HepG2 (cell line): ENCODE data around the gene OR13C4. TPM values are rescaled to one million over a fixed set of nuclear protein-coding genes. Genes with fewer than 3 reads are reported as not detected.

ENCODE experiments used
- ATAC-seq: fragments of 200-7000 bp; cut with Tn5 transposase; 3 replicates; pipeline ENCODE4 v1.9.1; 2020; ENCODE audit warnings: mild to moderate bottlenecking, moderate library complexity
- BruUV-seq: library from RNA; stranded (reverse); fragments of 400-500 nt; replicated peaks from 2 replicates; lab custom pipeline; 2021; lab: Mats Ljungman, UMichigan
- CTCF ChIA-PET: fragments of 300-600 bp; formaldehyde crosslinking; extraction: SDS; loops from one replicate; lab custom pipeline; 2021; ENCODE audit warnings: low total read pairs, inconsistent platforms, low intra/inter-chr PET ratio; lab: Yijun Ruan, JAX
- POLR2A ChIA-PET: fragments of 350-600 bp; sonication (Branson Sonifier 250); formaldehyde crosslinking; loops from one replicate; lab custom pipeline; 2020; ENCODE audit warnings: antibody characterized with exemption, inconsistent platforms; lab: Yijun Ruan, JAX
- DNase-seq: peaks from one replicate; pipeline ENCODE4 v3.0.0-alpha.2; 2015; ENCODE audit warnings: low spot score
- FAIRE-seq: peaks from 3 replicates; lab custom pipeline; 2011; peaks lifted over from hg19 to GRCh38; lab: Jason Lieb, UNC
- H2AFZ ChIP-seq: one replicate; pipeline ENCODE4 v1.6.1; 2011; ENCODE audit warnings: low read length, inconsistent platforms
- H3K27ac ChIP-seq: fragments of 300-600 bp; 3 replicates; pipeline ENCODE4 v1.8.0; 2011; ENCODE audit warnings: mixed run types, mild to moderate bottlenecking, mixed read lengths, low read length, inconsistent platforms; ENCODE audit not compliant: insufficient read depth; ENCODE audit errors: extremely low read length
- H3K27me3 ChIP-seq, 2 experiments: fragments of 200-600 bp in 1 of 2; 2 replicates in 1 of 2; 3 replicates in 1 of 2; pipeline versions ENCODE4 v1.6.0 to v1.8.0; 2011; ENCODE audit warnings: low read length in 2 of 2, mild to moderate bottlenecking in 2 of 2, moderate library complexity in 2 of 2, inconsistent platforms in 1 of 2; ENCODE audit not compliant: insufficient read depth in 2 of 2, control insufficient read depth in 1 of 2
- H3K36me3 ChIP-seq, 2 experiments: fragments of 200-600 bp in 1 of 2; replicated peaks in 1 of 2; 2 replicates in 1 of 2; 3 replicates in 1 of 2; pipeline versions ENCODE4 v1.5.1 to v1.8.0; 2011; ENCODE audit warnings: low read length in 2 of 2, inconsistent platforms in 1 of 2; ENCODE audit not compliant: insufficient read depth in 2 of 2, control insufficient read depth in 1 of 2
- H3K4me1 ChIP-seq: 2 replicates; pipeline ENCODE4 v1.5.1; 2012; ENCODE audit warnings: low read length, inconsistent platforms; ENCODE audit not compliant: insufficient read depth
- H3K4me2 ChIP-seq: 2 replicates; pipeline ENCODE4 v1.6.0; 2011; ENCODE audit warnings: low read depth, low read length, inconsistent platforms
- H3K4me3 ChIP-seq, 3 experiments: fragments of 200-600 bp in 1 of 3; sonication (generic), shearing (Covaris generic) in 1 of 3; replicated peaks in 1 of 3; 2 replicates each; pipeline ENCODE4 v1.5.1; 2011 to 2016; ENCODE audit warnings: low read length in 3 of 3, inconsistent platforms in 2 of 3, low read depth in 2 of 3, mild to moderate bottlenecking in 2 of 3, control low read depth in 1 of 3, mixed read lengths in 1 of 3; ENCODE audit not compliant: insufficient read depth in 1 of 3
- H3K79me2 ChIP-seq: one replicate; pipeline ENCODE4 v1.6.1; 2011; ENCODE audit warnings: low read length, inconsistent platforms; ENCODE audit not compliant: insufficient read depth
- H3K9ac ChIP-seq: 2 replicates; pipeline ENCODE4 v1.6.0; 2011; ENCODE audit warnings: mild to moderate bottlenecking, low read depth, low read length, inconsistent platforms; ENCODE audit not compliant: insufficient read depth
- H3K9me3 ChIP-seq: 2 replicates; pipeline ENCODE4 v1.5.1; 2012; ENCODE audit warnings: mild to moderate bottlenecking, low read length
- H4K20me1 ChIP-seq: 2 replicates; pipeline ENCODE4 v1.6.0; 2011; ENCODE audit warnings: inconsistent platforms, mild to moderate bottlenecking, low read length, moderate library complexity; ENCODE audit not compliant: insufficient read depth
- MBNL3 ChIP-seq: fragments of 250-450 bp; sonication (Bioruptor Pico); conservative IDR thresholded peaks from 2 replicates; pipeline ENCODE4 v1.8.0; 2022; ENCODE audit warnings: mild to moderate bottlenecking, inconsistent platforms
- SOX6 ChIP-seq, 2 experiments: fragments of 450-650 bp in 1 of 2; sonication (generic) in 1 of 2; formaldehyde crosslinking in 1 of 2; IDR thresholded peaks; 2 replicates each; pipeline versions ENCODE4 v1.4.0 to v1.6.1; 2017 to 2020; ENCODE audit warnings: antibody characterized with exemption in 1 of 2, mild to moderate bottlenecking in 1 of 2, missing genetic modification reagents in 1 of 2
- SYNCRIP ChIP-seq: fragments of 200-400 bp; formaldehyde crosslinking; IDR thresholded peaks from 2 replicates; pipeline ENCODE4 v1.6.1; 2018; ENCODE audit warnings: mild to moderate bottlenecking, low read depth, low read length; ENCODE audit not compliant: insufficient read depth
- ZNF543 ChIP-seq: sonication (generic); formaldehyde crosslinking; IDR thresholded peaks from 2 replicates; pipeline ENCODE4 v1.4.0; 2020; ENCODE audit warnings: mild to moderate bottlenecking, missing genetic modification reagents
- ZNF878 ChIP-seq: sonication (generic); formaldehyde crosslinking; IDR thresholded peaks from 2 replicates; pipeline ENCODE4 v1.8.1; 2023; ENCODE audit warnings: mild to moderate bottlenecking, missing genetic modification reagents, moderate library complexity
- WGBS: methylation state at CpG from one replicate; pipeline ENCODE4 v1.1.6; 2017; ENCODE audit warnings: low lambda C conversion rate; 5-methylcytosine and 5-hydroxymethylcytosine counted together
- in situ Hi-C: cut with HindIII; loops from 2 replicates; pipeline ENCODE4 v1.10.0; 2017; ENCODE audit warnings: low pct_unique_long_range_greater_than_20kb; ENCODE audit not compliant: extremely low pct_ligation_motif_present
- intact Hi-C: fragments of 100-400 bp; cut with micrococcal nuclease; formaldehyde crosslinking; loops from one replicate; pipeline ENCODE4 v1.10.0; 2022; ENCODE audit not compliant: unreplicated experiment
- polyA plus RNA-seq, 8 experiments: library from polyadenylated mRNA; depleted of rRNA in 3 of 8; stranded (reverse) in 7 of 8; unstranded in 1 of 8; fragments of >200 nt; fragmentation: Illumina TruSeq in 4 of 8; extraction: Trizol in 4 of 8; gene quantifications; 2 replicates each; pipeline versions ENCODE4 v1.2.1 to v1.2.3, GENCODE V29; 2011 to 2016; ENCODE audit warnings: low read depth in 4 of 8, missing spikeins in 1 of 8, mixed read lengths in 1 of 8; ENCODE audit not compliant: insufficient read depth in 1 of 8
- total RNA-seq, 5 experiments: library from RNA; depleted of rRNA; stranded (reverse); fragments of >200 nt; fragmentation: Illumina TruSeq; extraction: Trizol; gene quantifications; 2 replicates each; pipeline ENCODE4 v1.2.3, GENCODE V29; 2016; ENCODE audit warnings: low read depth in 1 of 5
- TF ChIP-seq, protein P1 (sequence below): sonication (generic); formaldehyde crosslinking; IDR thresholded peaks from 2 replicates; pipeline ENCODE4 v1.4.0; 2020; ENCODE audit warnings: missing genetic modification reagents
- TF ChIP-seq, protein P2 (sequence below): sonication (generic); formaldehyde crosslinking; IDR thresholded peaks from 2 replicates; pipeline ENCODE4 v1.5.1; 2020; ENCODE audit warnings: missing genetic modification reagents, mild to moderate bottlenecking, borderline replicate concordance

OR13C4 gene
- total and polyA plus RNA-seq, 2 of the 13 experiments (the other 11 are each of a cell fraction or from before 2014, with no cell fraction given), result not detected

DNA sequence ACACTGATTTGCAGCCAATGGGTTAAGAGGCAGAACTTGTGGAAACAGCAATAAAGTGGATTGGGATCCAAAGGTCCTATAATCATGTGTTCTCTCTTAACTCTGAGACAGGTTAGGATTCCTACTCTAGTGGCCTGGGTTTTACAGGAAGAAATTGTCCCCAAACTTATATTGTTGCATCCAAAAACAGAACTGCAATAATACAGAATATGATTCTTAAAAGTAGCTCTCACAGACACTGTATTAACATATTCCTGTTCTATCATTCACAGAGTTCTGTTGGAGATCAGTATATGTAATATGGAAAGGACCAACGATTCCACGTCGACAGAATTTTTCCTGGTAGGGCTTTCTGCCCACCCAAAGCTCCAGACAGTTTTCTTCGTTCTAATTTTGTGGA is 41.9 kb upstream of the OR13C4 start, which contains the start of gene OR13C8 (continued):
- TF ChIP-seq, protein P1, sequence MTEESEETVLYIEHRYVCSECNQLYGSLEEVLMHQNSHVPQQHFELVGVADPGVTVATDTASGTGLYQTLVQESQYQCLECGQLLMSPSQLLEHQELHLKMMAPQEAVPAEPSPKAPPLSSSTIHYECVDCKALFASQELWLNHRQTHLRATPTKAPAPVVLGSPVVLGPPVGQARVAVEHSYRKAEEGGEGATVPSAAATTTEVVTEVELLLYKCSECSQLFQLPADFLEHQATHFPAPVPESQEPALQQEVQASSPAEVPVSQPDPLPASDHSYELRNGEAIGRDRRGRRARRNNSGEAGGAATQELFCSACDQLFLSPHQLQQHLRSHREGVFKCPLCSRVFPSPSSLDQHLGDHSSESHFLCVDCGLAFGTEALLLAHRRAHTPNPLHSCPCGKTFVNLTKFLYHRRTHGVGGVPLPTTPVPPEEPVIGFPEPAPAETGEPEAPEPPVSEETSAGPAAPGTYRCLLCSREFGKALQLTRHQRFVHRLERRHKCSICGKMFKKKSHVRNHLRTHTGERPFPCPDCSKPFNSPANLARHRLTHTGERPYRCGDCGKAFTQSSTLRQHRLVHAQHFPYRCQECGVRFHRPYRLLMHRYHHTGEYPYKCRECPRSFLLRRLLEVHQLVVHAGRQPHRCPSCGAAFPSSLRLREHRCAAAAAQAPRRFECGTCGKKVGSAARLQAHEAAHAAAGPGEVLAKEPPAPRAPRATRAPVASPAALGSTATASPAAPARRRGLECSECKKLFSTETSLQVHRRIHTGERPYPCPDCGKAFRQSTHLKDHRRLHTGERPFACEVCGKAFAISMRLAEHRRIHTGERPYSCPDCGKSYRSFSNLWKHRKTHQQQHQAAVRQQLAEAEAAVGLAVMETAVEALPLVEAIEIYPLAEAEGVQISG (CRISPR knock-in tag), result no peak
- TF ChIP-seq MBNL3 (CRISPR knock-in tag) (no peak), ZNF878 (CRISPR knock-in tag) (no peak)

DNA sequence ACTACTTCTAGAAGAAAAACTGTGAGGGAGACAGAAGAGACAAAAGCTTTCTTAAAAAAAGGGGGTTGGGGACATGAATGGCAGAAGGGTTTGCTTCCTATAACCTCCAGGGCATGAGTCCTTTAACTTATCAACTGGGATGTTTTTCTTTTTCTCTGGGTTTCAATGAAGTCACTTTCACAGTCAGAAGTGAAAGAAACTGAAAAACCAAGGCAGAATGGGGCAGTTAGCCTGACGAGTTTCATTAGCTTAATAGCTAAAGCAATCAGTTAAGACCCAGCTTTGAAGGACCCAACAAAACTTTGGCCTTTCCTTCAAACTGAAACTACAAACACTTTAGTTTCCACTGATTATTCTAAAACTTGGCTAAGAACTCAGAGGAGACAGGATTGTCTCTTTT is 37.3 kb upstream of the OR13C4 start:
- CTCF ChIA-PET, result no interaction called here
- Histone ChIP-seq H3K4me2 (no peak overlapping the region), H3K79me2 (no peaks in the 10 kb centered on the region), H3K27me3 (no peaks in the 10 kb centered on the region), H4K20me1 (no peaks in the 10 kb centered on the region), H3K4me1 (no peaks in the 10 kb centered on the region), H2AFZ (no peak overlapping the region), H3K27ac (no peak overlapping the region), H3K36me3 (no peaks in the 10 kb centered on the region), H3K4me3 (no peak overlapping the region), H3K9me3 (no peaks in the 10 kb centered on the region), H3K9ac (no peak overlapping the region)
- no TSS peak for BruUV-seq
- no peak for TF ChIP-seq SOX6 (IDR thresholded peaks at IDR 0.05)
- TF ChIP-seq SOX6 (CRISPR knock-in tag; IDR thresholded peaks at IDR 0.05), result no peak
- TF ChIP-seq ZNF543 (CRISPR knock-in tag), result no peak
- no peak for TF ChIP-seq SYNCRIP
- TF ChIP-seq, protein P2, sequence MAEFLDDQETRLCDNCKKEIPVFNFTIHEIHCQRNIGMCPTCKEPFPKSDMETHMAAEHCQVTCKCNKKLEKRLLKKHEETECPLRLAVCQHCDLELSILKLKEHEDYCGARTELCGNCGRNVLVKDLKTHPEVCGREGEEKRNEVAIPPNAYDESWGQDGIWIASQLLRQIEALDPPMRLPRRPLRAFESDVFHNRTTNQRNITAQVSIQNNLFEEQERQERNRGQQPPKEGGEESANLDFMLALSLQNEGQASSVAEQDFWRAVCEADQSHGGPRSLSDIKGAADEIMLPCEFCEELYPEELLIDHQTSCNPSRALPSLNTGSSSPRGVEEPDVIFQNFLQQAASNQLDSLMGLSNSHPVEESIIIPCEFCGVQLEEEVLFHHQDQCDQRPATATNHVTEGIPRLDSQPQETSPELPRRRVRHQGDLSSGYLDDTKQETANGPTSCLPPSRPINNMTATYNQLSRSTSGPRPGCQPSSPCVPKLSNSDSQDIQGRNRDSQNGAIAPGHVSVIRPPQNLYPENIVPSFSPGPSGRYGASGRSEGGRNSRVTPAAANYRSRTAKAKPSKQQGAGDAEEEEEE (CRISPR knock-in tag), result no peak
- POLR2A ChIA-PET, result no interaction called here
- FAIRE-seq (no peak), DNase-seq (no peak), ATAC-seq (no peak)
- intact Hi-C loops, result no loop called here
- 0% methylated on average over 1 of the region's 1 CpG for WGBS
- in situ Hi-C loops, result no loop called here
